OCI-LY3 (cell line): ENCODE measurements around the gene URM1.

Experiments used
- EZH2phosphoT487 ChIP-seq: fragments of 200-600 bp; shearing (Covaris generic); IDR thresholded peaks from 2 replicates; pipeline ENCODE4 v1.6.1; 2018; ENCODE audit warnings: antibody characterized with exemption, mixed run types, low read depth
- TF ChIP-seq, protein P1 (sequence below): fragments of 200-600, 300-600 bp; sonication (generic); IDR thresholded peaks from 2 replicates; pipeline ENCODE4 v1.5.1; 2014; ENCODE audit warnings: antibody characterized with exemption, low read length, low read depth

DNA sequence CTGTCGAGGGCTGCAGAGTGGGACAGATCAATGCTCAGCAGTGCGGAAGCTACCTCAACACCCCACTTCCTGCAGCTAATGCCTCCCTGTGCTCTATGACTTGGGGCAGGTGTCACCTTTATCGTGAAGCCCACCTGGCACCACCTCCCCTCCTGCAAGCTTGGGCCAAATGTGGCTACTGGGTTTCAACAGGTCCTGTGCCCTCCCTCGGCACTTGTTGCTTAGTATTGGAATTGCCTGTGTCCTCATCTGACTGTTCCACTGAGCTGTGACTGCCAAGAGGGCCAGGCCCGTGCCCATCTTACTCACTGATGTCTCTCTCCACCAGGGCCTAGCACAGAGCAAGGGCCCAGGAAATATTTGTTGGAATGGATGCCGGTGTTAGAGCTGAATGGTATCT lies 21.4 kb upstream of the URM1 start:
- TF ChIP-seq, protein P1, sequence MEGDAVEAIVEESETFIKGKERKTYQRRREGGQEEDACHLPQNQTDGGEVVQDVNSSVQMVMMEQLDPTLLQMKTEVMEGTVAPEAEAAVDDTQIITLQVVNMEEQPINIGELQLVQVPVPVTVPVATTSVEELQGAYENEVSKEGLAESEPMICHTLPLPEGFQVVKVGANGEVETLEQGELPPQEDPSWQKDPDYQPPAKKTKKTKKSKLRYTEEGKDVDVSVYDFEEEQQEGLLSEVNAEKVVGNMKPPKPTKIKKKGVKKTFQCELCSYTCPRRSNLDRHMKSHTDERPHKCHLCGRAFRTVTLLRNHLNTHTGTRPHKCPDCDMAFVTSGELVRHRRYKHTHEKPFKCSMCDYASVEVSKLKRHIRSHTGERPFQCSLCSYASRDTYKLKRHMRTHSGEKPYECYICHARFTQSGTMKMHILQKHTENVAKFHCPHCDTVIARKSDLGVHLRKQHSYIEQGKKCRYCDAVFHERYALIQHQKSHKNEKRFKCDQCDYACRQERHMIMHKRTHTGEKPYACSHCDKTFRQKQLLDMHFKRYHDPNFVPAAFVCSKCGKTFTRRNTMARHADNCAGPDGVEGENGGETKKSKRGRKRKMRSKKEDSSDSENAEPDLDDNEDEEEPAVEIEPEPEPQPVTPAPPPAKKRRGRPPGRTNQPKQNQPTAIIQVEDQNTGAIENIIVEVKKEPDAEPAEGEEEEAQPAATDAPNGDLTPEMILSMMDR, result no peak
- no peak for TF ChIP-seq EZH2phosphoT487
